CD4-positive, alpha-beta T cell treated with Interleukin-10 for 1 hour (primary cell): ENCODE results near the gene PPP1R1B.
A peak's percentile ranks its signal among the peaks of the same experiment; 100 is the strongest.

Source experiments
- DNase-seq: peaks from one replicate; pipeline ENCODE4 v3.0.0-alpha.2; 2020

Gene PPP1R1B

DNA sequence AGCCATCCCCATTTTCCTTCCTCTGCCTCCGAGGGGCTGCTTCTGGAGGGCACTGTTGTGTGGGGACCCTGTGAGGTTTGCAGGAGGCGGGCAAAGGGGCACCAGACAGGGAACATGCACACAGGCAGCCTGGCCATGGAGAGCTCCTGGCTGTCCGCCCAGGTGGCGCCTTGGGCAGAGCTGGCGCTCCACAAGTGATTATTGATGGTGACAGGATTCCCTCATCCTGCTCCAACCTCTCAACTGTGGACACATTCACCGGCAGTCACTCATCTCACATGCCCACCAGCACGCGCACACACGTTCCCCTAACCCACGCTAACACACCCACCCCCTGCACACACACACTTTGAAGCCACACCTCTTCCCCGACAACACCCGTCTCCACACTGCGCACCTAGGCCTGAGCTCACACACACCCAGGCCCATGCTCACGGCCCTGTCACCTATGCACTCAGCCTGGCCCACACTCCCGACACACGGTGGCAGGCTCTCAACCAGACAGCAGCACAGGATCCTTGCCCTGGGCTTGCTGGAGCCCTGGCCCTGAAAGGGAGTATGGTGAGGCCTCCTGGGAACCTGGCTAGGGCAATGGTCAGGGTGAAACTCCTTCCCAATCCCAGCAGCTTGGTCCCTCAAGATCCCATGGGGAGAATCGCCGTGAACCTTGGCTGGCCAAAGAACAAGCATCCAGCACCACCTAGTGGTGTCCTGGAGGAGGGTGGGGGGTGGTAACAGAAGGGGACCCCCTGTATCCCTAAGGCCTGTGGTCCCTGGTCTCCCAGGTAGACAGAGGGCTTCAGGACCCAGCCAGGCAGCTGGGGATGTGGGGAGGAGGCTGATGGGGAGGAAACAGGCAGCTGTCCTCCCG lies 45.1 kb downstream of the PPP1R1B start:
- no peak for DNase-seq

DNA sequence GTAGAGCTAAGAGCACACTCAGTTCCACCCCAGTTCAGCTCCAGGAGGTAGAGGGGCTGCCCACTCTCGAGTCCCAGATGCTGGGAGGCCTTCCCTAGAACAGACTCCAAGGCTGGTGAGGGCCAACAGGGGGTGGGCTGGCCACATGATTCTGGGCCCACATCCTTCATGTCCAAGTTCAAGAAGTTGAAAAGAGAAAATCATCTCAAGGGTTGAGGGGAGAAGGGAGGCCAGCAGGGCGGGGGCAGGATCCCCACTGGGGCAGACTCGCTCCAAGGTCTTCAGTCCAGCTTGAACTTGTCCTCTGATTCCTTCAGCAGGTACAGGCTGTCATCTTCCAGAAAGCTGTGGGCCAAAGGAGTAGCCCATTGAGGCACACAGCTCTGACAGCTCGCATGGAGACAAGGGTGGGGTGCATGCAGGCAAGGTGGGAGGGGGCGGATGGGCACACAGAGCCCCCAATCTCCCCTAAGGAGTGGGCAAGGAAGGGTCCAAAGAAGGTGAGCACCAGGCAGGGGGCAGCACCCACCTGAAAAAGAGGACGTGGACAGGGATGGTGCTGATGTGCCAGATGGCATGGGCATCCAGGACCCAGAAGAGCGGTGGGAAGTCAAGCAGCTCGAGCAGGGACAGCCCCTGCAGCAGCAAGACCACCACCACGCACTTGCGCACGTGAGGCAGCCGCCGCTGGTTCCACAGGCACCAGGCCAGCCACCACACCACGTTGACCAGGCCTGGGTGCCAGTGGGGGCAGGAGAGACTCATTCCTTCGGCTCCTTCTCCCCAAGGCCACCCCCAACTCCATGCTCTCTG lies 46.0 kb downstream of the PPP1R1B start:
- DNase-seq = no peak

DNA sequence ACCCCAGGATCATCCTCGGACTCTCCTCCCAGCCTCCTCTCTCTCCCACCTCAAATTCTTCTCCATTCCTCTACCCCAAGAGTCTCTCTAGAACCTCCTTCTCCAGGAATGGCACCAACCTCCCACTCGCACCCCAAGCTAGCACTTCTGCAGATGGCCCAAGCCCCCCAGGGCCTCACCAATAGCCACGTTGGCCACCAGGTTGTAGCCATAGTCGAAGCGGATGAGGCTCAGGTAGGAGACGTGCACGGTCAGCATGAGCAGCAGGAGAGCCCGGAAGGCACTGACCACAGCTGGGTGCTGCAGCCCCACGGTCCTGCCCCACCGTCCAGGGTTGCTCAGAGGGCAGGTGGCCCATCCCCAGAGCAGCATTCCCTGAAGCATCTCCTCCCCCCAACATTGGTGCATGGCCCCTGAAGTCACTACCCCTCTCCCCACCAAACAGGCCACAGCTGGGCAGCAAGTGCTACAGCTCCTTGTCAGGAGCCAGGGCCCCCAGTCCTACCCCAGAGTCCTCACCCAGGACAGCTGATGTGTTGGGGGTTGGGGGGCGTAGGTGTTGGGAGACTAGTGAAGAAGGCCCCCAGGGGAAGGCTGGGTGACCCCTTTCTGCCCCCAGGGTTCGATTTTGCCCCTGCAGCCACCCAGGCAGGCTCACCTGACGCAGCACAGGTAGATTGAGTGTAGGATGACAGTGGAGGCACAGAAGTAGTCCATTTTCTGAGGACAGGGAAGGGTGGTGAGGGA lies 46.8 kb downstream of the PPP1R1B start:
- DNase-seq = no peak

DNA sequence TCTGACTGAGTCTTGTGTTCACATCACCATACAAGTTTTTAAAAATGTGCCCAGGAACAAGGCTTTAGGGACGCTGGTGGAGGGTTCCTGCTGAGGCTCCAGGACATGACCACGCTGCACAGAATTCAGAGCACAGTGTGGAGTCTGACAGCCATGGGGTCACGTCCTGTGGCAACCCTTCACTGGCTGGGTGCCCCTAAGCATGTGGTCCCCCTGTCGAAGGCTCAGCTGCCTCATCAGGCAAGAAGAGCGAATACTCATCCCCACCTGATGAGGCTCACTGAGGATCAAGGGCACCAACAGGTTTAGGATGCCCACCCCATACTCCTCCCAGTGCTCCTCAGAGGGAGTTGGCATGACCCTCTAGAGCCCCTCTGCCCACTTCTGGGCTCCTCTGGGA lies 47.4 kb downstream of the PPP1R1B start:
- no peak for DNase-seq

DNA sequence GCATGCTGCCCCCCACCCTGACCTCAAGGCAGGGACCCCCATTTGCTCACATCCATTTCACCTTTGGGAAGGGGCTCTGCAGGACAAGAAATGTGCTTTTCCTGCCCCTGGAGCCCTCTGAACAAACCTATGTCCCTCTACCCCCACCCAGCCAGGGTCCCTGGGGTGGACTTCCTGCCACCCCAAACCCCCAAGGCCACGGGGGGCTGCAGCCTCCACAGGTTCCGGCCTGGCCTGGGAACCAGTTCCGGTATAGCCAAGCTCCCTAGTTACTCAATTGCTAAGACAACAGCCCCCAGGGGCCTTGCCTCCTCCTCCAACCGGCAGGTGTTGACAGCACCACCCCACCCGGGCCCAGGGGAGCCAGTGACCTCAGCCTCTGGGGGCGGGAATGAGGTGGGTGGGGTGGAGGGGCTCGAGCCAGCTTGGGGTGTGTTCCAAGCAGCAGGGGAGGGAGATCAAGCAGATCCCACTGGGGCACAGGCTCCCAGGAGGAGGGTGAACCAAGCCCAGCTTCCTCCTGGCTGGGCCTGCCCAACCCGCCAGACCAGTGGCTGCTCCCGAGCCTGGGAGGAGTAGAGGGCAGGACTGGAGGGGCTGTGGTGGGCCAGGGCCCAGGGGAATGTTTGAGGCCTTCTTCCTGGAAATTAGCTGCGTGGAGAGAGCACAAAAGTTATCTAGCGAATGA lies 48.1 kb downstream of the PPP1R1B start:
- DNase-seq = no peak

DNA sequence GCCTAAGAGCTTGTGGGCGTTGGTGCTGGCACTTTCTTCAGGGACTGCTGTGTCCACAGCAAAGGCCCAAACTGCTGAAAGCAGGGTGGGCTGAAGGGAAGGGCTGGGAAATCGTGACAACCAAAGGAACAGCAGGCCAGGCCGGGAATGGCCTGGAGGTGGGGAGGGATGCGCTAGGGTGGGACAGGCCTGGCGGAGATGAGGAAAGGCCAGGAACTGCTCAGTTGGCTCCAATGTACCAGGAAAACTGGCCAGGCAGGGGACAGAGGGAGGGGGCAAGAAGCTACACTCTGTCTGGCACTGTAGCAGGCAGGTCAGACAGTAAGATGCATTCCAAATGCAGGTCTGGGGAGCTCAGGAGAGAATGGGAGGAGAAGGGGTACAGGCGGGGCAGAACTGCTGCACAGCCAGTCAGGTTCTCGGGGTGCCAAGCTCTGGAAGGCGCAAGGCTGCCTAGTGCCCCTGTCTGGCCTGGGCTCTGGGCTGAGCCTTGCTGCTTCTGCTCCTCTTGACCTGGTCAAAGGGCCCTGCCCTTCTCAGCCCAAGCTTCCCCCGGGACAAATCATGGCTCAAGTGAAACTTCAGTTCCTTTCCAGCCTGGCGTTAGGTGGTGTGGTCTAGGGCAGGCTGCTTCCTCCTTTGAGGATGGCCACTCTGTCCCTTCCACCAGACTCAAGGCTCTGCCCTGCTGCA lies 48.8 kb downstream of the PPP1R1B start:
- DNase-seq = no peak

DNA sequence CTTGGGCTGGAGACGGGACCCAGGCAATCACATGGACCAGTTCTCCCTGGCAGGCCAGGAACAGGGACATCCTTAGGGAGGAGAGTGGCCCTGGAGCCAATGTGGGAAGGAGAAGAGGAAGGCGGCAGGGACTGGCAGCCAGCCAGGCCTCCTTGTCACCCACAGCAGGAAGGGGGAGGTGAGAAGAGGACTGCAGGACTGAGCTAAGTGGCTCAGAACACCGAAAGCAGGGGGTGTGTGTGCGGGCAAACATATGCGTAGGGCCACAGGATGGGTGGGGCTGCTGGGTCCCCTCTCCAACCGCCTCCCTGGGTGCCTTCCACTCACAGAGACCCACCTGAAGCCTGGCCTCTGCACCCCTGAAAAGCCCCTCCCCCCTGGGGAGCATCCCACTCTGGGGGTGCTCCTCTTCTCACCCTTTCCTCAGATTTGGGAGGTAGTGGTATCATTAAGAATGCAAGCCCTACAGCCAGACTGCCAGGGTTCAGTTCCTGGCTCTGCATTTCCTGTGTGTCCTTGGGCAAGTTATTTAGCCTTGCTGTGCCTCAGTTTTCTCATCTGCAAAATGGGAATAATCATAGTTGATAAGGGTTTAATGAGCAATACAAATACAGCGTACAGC lies 49.6 kb downstream of the PPP1R1B start:
- DNase-seq = peak; percentile 72

DNA sequence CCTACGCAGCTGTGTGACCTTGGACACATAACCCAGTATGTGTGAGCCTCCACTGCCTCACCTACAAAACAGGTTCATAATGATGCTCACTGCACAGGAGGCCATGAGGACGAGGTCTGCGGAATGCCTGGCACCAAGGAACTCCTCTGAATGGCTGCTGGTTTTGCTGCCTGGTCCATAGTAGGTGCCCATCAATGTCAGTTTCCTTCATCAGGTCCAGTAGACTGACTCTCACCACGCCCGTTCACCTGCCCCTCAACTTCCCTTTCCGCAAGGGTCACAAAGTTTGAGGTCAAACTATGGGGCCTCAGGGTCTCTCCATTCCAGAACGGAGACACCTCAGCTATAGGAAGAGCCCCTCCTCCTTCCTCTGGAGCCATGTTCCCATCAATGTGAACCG lies 50.3 kb downstream of the PPP1R1B start:
- DNase-seq = no peak

DNA sequence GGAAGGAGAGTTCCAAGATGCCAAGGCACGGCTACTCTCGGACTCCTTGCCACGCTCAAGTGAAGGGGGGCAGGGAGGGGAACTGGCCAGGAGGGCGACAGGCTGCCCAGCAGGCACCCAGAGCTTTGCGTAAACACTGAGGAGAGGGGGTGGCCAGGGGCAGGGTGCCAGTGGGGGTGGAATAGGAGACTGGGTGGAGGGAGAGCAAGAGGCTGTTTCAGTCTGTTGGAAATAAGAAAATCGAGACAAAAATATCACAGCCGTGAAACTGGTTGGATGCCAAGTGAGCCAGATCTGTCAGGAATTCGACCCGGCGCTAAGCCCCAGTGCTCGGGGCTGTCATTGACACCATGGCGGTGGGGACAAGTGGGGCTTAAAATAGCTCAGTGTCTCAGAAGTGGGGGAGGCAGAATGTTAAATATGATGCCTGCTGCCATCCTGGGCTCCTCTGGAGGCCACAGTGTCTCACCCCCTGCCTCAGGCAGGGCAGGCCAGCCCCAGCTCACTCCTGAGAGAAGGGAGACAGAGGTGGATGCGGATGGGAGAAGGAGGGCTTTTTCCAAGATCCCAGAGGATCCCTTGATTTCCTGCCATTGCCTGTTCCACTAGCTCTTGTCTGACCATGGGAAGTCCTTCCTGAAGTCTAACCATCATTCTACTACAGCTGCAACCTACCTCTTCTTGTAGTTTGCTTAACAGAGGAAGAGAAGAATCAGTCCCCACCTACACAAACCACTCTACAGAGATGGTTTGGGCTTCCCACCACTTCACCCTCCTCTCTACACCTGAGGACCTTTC lies 51.0 kb downstream of the PPP1R1B start:
- DNase-seq = no peak

DNA sequence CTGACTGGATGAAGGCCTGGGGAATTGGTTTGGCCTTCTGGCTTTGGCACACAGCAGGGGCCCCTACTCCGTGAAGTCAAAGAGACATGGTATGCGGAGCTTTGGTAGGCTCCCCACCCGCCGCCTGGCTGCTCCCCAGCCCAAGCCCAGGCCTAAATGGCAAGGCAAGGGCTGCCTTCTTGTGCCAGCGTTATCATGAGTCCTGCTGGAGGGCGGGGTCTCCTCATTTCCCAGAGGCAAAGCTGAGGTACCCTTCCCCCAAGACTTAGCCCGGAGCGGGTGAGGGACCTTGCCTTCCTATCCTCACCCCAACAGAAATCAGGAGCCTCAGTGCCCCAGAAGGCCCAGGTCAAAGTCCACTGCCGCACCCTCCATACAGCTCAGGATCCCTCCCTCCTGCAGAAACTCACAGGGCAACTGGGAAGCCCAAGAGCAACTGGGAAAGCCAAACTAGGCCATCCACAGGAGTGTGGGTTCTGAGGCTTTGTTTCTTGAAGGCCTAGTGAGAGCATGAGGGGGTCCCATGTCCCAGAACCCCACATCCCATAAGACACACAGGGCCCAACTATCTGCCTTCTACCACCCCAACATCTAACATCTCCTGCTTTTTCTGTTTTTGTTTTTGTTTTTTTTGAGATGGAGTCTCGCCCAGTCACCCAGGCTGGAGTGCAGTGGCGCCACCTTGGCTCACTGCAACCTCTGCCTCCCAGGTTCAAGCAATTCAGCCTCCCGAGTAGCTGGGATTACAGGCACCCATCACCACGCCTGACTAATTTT lies 51.8 kb downstream of the PPP1R1B start:
- no peak for DNase-seq

DNA sequence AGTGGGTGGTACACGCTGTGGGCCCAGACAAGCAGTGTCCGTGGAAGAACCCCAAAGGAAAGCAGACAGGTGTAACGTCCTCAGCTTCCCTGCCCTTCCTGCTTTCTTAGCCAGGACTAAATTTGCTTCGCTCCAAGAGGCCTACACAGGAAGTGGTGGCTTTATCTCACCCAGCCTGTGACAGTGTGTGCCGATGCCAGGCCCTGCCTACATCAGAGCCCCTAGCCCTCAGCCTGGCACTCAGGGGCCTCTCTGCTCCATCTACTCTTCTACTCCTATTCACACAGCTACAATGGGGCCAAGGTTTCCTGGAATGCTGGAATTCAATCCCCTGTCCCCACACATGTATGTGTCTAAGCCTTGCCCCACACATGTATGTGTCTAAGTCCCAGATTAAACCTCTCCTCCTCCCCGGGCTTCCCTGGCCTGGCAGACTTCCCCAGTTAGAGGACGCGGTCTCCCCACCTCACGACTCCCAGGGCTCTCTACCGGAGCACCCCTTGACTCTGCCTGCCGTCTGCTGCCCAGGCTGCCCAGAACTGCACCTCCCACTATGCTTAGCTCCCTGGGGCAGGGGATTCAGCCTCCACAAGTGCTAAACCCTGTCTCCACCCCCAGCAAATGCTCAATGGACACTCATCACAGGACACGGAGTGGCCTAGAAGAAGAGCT lies 52.9 kb downstream of the PPP1R1B start:
- DNase-seq = peak; percentile 61

DNA sequence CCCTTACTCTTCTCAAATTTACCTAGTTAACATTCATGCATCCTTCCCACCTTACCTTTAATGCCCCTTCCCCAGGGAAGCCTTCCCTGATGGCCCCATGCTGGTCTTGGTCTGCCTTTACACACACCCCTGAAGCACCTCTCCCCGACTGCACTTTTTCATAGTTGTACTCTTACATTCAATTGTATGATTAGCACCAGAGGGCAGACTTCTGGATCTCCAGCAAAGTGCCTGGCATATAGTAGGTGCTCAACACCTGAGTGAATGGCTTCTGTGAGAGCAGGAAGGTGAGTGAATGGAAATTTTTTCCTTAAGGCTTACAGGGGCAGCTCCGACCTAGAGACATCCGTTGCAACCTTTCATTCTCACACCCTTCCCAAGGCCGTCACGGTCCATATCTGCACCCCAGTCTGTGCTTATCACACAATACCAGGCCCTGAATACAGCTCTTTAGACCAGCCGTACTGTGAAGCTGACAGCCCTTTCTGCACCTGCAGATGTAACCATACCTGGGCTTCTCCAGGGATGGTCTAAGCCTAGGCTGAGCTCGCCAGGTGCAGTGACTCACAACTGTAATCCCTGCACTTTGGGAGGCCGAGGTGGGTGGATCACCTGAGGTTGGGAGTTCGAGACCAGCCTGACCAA lies 56.7 kb downstream of the PPP1R1B start:
- no peak for DNase-seq

DNA sequence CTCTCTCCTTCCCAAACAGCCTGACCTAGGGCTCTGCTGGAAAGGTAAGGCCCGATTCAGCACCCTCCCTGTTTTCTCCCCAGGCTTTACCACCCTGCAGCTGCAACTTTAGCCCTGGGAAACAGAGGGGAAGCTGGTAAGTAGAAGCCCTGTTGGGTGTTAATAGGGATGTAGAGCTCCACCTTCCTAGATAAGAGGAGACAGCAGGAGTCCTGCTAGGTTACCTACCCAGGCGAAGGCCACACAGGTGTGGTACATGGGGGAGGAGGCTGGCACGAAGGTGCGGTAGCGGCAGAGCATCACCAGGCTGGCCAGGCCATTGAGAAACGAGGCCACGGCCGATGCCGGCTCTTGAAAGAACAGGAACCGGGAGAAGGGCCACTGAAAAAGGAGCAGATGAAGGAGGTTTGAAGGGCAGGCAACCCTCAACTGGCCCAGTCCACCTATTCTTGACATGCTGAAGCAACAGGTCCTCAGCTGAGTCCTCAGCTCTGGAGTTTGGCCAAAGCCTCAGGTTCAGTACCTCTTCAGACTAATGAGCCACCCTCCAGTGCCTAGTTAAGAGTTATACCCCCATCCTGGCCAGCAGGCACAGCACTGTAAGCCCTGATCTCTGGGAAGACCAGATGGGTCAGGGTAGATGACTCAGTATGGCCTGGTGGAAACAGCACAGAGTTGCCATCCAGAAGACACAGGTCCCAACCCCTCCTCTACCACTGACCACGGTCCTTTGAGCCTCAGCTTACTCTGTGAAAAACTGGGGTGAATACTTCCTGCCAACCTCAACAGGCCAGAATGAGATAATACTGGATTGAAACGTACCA lies 57.8 kb downstream of the PPP1R1B start:
- no peak for DNase-seq
